HL-60/S4 (cell line): ENCODE results near the gene CHST3.
"Not testable (repeated sequence)": the region's sequence is repeated elsewhere in the genome, so short reads cannot be mapped to it uniquely, and the experiment has no call there.

ENCODE experiments used
- in situ Hi-C: fragments of 300-500 bp; cut with MboI; formaldehyde crosslinking; loops from 2 replicates; pipeline ENCODE4 v1.14.3; 2022; ENCODE audit warnings: low sequenced_read_pairs

Gene CHST3

GRCh38 chr10:71985542-71986250, 21.5 kb downstream of the CHST3 start:
- in situ Hi-C loops = no loop called here

DNA sequence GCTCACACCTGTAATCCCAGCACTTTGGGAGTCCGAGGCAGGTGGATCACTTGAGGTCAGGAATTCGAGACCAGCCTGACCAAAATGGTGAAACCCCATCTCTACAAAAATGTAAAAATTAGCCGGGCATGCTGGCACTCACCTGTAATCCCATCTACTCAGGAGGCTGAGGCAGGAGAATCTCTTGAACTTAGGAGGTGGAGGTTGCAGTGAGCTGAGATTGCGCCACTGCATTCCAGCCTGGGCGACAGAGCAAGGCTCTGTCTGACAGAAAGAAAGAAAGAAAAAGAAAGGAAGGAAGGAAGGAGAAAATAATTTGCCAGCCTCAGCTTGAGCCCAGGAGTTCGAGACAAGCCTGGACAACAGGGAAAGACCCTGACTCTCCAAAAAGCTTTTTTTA, 24.7 kb downstream of the CHST3 start:
- in situ Hi-C loops = not testable (repeated sequence)

DNA sequence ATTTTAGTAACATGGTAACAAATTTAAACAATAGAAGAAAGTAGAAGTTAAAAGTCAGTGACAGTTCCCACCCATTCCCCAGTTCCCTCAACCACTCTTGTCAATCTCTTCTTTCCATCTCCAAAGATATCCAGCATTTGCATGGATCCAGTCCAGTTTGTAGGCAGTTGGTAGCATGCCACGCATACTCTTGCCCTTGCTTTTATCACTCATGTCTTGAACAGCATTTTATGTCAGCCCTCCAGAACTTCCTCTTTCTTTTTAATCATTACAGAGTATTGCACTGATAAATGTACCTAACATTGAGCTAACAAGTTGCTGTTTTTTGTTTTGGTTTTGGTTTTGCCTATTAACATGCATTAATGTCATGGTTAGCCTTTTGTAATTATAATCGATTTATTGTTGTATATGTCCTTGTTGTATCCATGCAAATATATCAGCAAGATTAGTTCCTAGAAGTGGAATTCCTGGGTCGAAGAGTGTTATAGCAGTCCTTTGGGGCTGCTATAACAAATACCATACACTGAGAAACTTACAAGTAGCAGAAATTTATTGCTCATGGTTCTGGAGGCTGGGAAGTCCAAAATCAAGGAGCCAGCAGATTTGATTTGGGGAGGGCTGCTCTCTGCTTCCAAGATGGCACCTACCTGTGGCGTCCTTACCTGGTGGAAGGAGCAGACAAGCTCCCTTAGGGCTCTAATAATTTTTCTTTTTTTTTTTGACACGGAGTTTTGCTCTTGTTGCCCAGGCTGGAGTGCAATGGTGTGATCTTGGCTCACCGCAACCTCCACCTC, 25.7 kb downstream of the CHST3 start:
- in situ Hi-C loops = no loop called here

GRCh38 chr10:71990706-71991269, 26.6 kb downstream of the CHST3 start:
- in situ Hi-C loops = no loop called here

DNA sequence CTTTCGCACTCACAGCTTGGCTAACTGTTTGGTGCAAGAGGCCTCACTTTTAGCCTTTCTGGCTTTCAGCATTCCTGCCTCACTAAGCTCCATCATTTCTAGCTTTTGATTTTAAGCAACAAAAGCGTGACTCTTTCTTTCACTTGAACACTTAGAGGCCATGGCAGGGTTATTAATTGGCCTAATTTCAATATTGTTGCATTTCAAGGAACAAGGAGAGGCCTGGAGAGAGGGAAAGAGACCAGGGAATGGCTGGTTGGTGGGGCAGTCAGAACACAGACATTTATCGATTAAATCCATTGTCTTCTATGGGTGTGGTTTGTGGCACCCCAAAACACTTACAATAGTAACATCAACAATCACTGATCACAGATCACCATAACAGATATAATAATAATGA, 31.3 kb downstream of the CHST3 start:
- in situ Hi-C loops = no loop called here

DNA sequence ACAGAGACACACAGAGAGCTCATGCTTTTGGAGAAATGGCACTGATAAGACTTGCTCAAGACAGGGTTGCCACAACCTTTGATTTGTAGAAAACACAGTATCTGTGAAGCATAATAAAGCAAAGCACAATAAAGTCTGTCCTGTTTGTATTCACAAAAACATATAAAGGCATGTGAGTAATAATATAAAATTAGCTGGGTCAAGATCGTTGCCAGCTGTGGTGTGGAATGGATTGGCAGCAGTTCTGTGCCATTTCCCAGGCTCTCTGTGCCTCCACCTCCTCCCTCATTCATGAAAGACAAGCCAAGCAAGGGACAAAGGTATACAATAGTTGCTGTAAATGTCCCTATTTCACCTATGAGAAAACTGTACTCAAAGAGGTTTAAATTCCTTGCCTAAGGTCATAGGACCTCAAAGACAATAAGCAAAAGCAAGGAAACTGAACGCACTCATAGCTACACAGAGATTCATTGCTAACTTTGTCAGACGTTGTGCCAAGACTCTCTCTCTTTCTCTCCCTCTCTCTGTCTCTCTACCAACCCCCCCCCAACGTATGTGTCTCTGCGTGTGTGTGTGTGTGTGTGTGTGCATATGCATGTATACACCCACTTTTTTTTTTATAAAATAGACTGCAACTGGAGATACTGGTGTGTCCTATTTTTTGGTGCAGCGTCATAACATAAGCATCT, 31.8 kb downstream of the CHST3 start:
- in situ Hi-C loops = no loop called here

- in situ Hi-C loops = no loop called here
Measured at GRCh38 chr10:71996592-71997371, 32.6 kb downstream of the CHST3 start.

- in situ Hi-C loops = no loop called here
Measured at GRCh38 chr10:71998119-71998839, 34.1 kb downstream of the CHST3 start.

- in situ Hi-C loops = no loop called here
Measured at GRCh38 chr10:71998840-71999194, 34.6 kb downstream of the CHST3 start.

GRCh38 chr10:71999360-72000072, 35.3 kb downstream of the CHST3 start:
- in situ Hi-C loops = no loop called here

- in situ Hi-C loops = no loop called here
Measured at GRCh38 chr10:72000073-72001032, 36.2 kb downstream of the CHST3 start.

DNA sequence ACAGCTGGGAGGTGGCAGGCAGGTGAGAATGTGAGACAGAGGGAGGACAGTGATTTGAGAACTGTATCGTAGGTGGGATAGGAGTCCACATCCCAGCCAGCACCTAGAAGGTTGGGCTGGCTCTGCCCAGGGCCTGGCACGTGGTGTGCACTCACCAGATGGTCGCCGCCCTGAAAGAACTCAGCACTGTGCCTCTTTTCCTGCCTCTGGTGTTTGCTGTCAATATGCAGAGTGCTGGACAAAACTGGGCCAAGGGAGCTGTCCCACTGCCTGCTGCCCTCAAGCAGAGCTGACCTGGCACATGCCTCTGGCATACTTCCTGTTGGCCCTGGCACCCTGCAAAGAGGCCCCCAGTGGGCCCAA, 36.8 kb downstream of the CHST3 start:
- in situ Hi-C loops = no loop called here

DNA sequence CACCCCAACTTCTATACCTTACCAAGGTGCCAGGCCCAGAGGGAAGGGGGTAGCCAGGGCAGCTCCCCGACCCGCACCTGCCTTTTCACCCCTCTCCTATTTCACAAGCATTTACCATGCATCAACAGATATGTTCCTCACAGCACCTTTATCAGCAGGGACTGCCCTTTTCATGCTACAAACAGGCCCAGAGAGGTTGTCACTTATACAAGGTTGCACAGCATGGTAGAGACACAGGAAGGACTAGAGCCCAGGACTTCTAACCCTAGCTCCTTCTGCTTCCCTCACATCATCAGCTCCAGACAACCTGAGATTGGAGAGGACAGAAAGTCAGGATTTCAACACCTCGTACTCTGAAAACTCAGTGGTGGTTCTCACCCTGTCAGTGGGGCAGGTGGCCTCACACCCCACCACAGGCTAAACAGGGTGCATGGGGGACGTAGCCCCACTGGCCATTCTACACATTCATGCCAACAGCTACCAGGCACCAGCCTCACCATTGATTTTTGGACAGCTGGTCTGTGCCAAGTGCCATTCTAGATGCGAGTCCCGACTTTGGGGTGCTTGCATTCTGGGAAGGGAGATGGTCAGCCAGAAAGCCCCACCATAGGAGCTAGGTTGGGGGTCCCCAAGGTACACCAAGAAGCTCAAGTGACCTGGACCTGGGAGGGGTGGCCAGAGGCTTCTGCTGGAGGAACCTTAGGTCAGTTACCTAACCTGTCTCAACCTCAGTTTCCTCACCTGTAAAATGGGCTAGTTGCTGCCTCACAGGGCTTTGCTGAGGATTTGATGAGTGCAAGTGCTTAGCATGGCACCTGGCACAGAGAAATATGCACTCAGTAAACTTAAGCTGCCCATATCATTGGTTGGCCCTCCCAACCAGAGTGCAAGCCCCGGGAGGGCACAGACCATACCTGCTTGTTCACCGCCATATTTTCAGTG, 38.4 kb downstream of the CHST3 start:
- in situ Hi-C loops = no loop called here

DNA sequence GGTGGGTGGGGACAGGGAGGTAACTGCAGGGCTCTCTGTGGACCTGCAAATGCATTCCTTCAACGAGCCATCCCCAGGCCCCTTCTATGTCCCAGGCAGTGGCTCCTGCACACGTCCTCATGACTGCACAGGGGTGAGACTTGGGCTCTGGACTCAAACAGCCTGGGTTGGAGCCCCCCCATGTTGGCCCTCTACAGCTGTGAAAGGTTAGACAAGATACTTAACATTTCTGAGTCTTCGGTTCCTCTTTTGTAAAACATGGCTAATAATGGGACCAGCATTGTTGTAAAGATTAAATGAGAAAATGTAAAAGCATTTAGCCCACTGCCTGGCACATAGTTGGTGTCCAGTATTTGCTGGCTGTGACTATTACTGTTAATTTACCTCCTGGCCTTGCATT, 41.8 kb downstream of the CHST3 start:
- in situ Hi-C loops = no loop called here

DNA sequence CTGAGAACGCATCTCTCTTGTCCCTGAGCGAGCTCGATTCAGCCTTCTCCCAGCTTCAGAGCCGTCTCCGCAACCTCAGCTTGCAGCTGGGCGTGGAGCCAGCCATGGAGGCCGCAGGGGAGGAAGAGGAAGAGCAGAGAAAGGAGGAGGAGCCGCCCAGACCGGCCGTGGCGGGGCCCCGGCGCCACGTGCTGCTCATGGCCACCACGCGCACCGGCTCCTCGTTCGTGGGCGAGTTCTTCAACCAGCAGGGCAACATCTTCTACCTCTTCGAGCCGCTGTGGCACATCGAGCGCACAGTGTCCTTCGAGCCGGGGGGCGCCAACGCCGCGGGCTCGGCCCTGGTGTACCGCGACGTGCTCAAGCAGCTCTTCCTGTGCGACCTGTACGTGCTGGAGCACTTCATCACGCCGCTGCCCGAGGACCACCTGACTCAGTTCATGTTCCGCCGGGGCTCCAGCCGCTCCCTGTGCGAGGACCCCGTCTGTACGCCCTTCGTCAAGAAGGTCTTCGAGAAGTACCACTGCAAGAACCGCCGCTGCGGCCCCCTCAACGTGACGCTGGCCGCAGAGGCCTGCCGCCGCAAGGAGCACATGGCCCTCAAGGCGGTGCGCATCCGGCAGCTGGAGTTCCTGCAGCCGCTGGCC, 43.2 kb downstream of the CHST3 start:
- in situ Hi-C loops = no loop called here

- in situ Hi-C loops = no loop called here
Measured at GRCh38 chr10:72008096-72008981, 44.1 kb downstream of the CHST3 start.
